ENCODE data around the gene TMEM214.
A peak's percentile ranks its signal among the peaks of the same experiment; 100 is the strongest.

The TMEM214 gene

GRCh38 chr2:27083410-27084296 is 50.9 kb downstream of the TMEM214 start:
- no peak for DNase-seq (ENCODE audit: extremely low read depth, low read depth)

GRCh38 chr2:27084297-27085061 is 51.7 kb downstream of the TMEM214 start:
- no peak overlapping the region for H3K4me3 ChIP-seq (replicated peaks; ENCODE audit: low read depth, low read length)
- DNase-seq (ENCODE audit: extremely low read depth, low read depth): no peak
- no peak for TF ChIP-seq CTCF (IDR thresholded peaks at IDR 0.05; ENCODE audit: low read depth, low read length, missing control alignments)

More at GRCh38 chr2:27083410-27084296, 50.9 kb downstream of the TMEM214 start:
- no peak for TF ChIP-seq CTCF (IDR thresholded peaks at IDR 0.05; ENCODE audit: low read depth, low read length, missing control alignments)
- H3K4me3 ChIP-seq (replicated peaks; ENCODE audit: low read depth, low read length): no peak overlapping the region

GRCh38 chr2:27085062-27085672 is 52.4 kb downstream of the TMEM214 start:
- H3K4me3 ChIP-seq (replicated peaks; ENCODE audit: low read depth, low read length): peak overlapping the region; percentile 39
- no peak for TF ChIP-seq CTCF (IDR thresholded peaks at IDR 0.05; ENCODE audit: low read depth, low read length, missing control alignments)
- DNase-seq (ENCODE audit: extremely low read depth, low read depth): no peak

- no peak for DNase-seq (ENCODE audit: extremely low read depth, low read depth)
- peak overlapping the region; percentile 39 for H3K4me3 ChIP-seq (replicated peaks; ENCODE audit: low read depth, low read length)
- peak; percentile 40 for TF ChIP-seq CTCF (IDR thresholded peaks at IDR 0.05; ENCODE audit: low read depth, low read length, missing control alignments)
These were observed 52.9 kb downstream of the TMEM214 start for GRCh38 chr2:27085673-27086089.

- H3K4me3 ChIP-seq (replicated peaks; ENCODE audit: low read depth, low read length): peak overlapping the region; percentile 60
- TF ChIP-seq CTCF (IDR thresholded peaks at IDR 0.05; ENCODE audit: low read depth, low read length, missing control alignments): peak; percentile 61
- no peak for DNase-seq (ENCODE audit: extremely low read depth, low read depth)
These were observed 53.4 kb downstream of the TMEM214 start for GRCh38 chr2:27086090-27086723.

All from HFF-Myc (cell line).